Stimulated activated naive CD8-positive, alpha-beta T cell treated with anti-CD3 and anti-CD28 coated beads, Interleukin-15, amount 100 ng/mL, for 72 hours (primary cell): ENCODE data around the gene RAB40C.

ENCODE experiments used
- ATAC-seq: fragments of 150-1000 bp; cut with Tn5 transposase; 2 replicates; pipeline ENCODE4 v1.10.0; 2021; ENCODE audit warnings: mild to moderate bottlenecking, moderate library complexity
- DNase-seq, 2 donors: peaks; one replicate each; pipeline ENCODE4 v3.0.0; 2021 to 2022
- H3K27ac Mint-ChIP-seq, 2 donors: one replicate each; pipeline ENCODE4 v1.8.0; 2022; ENCODE audit warnings: mild to moderate bottlenecking in 2 of 2, mixed read lengths in 2 of 2, moderate library complexity in 2 of 2
- H3K27me3 Mint-ChIP-seq: one replicate; pipeline ENCODE4 v1.8.0; 2022; ENCODE audit warnings: mixed read lengths
- H3K4me1 Mint-ChIP-seq: one replicate; pipeline ENCODE4 v1.8.0; 2022; ENCODE audit warnings: mild to moderate bottlenecking, mixed read lengths
- H3K4me3 Mint-ChIP-seq, 2 donors: one replicate each; pipeline ENCODE4 v1.8.0; 2022; ENCODE audit warnings: mild to moderate bottlenecking in 2 of 2, mixed read lengths in 2 of 2, moderate library complexity in 1 of 2
- H3K9me3 Mint-ChIP-seq, 2 donors: one replicate each; pipeline ENCODE4 v1.8.0; 2022; ENCODE audit warnings: mixed read lengths in 2 of 2

The RAB40C gene

DNA sequence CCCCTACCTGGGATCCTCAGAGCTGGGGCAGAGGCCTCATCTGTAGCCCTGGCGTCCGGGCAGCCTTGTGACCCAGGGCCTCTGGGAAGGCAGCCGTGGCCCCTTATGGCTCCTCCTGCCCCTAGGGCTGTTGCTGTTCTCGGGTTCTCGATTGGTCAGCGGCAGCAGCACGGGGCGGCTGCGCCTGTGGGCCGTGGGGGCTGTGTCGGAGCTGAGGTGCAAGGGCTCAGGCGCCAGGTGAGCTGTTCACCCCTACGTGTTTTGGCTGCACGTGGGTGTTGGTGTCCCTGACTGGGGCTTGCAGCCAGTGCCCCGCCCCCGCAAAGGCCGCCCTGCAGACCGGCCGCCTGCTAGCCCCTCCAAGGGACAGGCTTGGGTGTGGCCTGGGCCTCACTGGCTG, 72.2 kb downstream of the RAB40C start:
- H3K27me3 Mint-ChIP-seq: no peaks in the 10 kb centered on the region
- DNase-seq (no peak), ATAC-seq (no peak)
- no peaks in the 10 kb centered on the region for H3K9me3 Mint-ChIP-seq
- peaks cover 15% of the 10 kb centered on the region for H3K4me1 Mint-ChIP-seq
- no peak overlapping the region for H3K4me3 Mint-ChIP-seq
- H3K27ac Mint-ChIP-seq: no peak overlapping the region

DNA sequence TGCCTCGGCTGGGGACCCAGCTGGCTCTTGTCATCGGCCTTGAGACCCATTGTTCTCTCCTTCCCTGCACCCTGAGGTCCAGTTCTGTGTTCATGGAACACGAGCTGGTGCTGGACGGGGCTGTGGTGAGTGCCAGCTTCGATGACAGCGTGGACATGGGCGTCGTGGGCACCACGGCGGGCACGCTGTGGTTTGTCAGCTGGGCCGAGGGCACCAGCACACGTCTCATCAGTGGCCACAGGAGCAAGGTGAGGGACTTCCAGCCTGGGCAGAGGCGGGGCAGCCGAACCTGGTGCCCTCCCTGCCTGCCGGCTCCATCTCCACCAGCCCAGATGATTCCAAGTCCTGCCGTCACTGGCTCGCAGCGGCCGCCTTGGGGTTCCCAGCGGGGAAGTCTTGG, 72.7 kb downstream of the RAB40C start:
- Mint-ChIP-seq H3K9me3 (no peaks in the 10 kb centered on the region), H3K4me3 (no peak overlapping the region), H3K27ac (peak overlapping the region in 1 of 2 donors; percentile 83), H3K27me3 (no peaks in the 10 kb centered on the region), H3K4me1 (peaks cover 17% of the 10 kb centered on the region)
- DNase-seq (no peak), ATAC-seq (no peak)

DNA sequence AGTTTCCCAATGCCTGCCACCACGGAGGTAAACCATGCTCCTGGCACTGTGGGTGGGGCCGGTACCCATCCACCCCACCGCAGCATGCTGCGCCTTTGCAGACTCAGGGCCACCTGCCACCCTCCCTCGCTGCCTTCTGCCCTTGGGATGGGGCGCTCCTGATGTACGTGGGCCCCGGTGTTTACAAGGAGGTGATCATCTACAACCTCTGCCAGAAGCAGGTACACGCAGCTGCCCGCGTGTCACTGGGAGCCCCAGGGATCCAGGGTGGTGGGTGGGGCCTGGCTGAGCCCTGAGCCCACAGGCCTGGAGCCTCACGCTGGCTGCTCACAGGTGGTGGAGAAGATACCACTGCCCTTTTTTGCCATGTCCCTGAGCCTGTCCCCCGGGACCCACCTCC, 76.7 kb downstream of the RAB40C start:
- Mint-ChIP-seq H3K4me1 (peaks cover 25% of the 10 kb centered on the region), H3K4me3 (no peak overlapping the region), H3K27me3 (no peaks in the 10 kb centered on the region), H3K27ac (no peak overlapping the region), H3K9me3 (no peaks in the 10 kb centered on the region)
- ATAC-seq: no peak
- DNase-seq: no peak

DNA sequence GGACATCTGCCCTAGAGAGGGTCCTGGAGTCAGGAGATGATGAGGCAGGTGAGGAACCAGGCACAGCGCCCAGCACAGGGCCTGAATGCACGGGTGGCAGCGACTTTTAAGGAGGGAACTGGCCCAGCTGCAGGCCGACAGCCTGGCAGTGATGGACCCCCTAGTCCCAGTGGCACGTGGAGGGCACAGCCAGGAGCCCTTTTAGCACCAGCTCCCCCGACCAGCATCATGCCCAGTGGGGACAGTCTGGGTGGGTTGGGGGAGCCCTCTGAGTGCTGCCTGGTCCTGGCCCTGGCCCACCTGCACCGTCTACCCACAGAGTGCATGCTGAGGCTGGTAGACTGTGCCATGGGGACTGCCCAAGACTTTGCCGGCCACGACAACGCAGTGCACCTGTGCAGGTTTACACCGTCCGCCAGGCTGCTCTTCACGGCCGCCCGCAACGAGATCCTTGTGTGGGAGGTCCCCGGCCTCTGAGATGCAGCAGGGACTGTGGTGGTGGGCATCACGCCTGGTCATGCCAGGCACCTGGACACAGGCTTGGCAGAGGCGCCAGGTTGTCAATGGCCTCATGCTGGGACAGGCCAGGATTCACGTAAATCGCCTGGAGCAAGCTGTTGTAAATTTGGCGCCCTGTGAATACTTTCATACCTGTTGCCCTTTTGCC, 77.4 kb downstream of the RAB40C start:
- DNase-seq: no peak
- H3K27me3 Mint-ChIP-seq: no peaks in the 10 kb centered on the region
- no peak for ATAC-seq
- peak overlapping the region; percentile 9 to 94 for H3K4me3 Mint-ChIP-seq
- peaks cover 22% of the 10 kb centered on the region for H3K4me1 Mint-ChIP-seq
- no peaks in the 10 kb centered on the region for H3K9me3 Mint-ChIP-seq
- peak overlapping the region; percentile 83 to 91 for H3K27ac Mint-ChIP-seq

DNA sequence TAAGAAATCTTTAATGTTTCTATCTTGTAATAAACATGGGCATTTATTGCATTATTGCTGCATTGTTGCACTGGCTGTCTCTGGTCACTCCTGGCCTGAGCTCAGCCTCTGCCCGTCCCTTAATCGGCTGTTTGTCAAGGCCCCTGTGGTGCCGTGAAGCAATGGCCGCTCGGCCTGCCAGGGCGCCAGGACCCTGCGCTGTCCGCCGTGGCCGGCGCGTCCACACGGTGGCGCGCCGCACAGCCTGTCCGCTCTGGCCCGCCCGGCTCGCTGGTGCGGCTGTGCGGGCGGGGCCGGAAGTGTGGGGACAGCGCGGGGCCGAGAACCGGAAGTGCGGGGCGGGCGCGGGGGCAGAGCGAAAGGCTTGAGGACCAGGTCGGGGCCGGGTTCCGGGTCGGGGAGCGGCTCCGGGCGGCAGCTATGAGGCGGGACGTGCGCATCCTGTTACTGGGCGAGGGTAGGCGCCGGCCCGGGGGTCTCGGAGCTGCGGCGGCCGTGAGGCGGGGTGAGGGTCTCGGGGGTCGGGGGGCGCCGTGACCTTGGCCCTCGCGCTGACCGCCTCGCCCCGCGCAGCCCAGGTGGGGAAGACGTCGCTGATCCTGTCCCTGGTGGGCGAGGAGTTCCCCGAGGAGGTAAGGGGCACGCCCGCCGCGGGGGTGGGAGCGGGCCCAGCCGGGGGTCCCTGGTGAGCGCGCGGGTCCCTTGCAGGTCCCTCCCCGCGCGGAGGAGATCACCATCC, 78.1 kb downstream of the RAB40C start, which contains the start of gene RHOT2:
Gene RHOT2 (plus strand): TSS at position 353 of the 739 bp plus-strand sequence. CDS start 68 bp downstream, at position 421.
- Mint-ChIP-seq H3K9me3 (no peaks in the 10 kb centered on the region), H3K27me3 (no peaks in the 10 kb centered on the region), H3K4me1 (peaks cover 22% of the 10 kb centered on the region), H3K4me3 (peak within 1 kb of the TSS; percentile 84 to 94), H3K27ac (peak within 1 kb of the TSS; percentile 83 to 96)
- ATAC-seq (peak; percentile 92), DNase-seq (peak; percentile 93 to 95)

DNA sequence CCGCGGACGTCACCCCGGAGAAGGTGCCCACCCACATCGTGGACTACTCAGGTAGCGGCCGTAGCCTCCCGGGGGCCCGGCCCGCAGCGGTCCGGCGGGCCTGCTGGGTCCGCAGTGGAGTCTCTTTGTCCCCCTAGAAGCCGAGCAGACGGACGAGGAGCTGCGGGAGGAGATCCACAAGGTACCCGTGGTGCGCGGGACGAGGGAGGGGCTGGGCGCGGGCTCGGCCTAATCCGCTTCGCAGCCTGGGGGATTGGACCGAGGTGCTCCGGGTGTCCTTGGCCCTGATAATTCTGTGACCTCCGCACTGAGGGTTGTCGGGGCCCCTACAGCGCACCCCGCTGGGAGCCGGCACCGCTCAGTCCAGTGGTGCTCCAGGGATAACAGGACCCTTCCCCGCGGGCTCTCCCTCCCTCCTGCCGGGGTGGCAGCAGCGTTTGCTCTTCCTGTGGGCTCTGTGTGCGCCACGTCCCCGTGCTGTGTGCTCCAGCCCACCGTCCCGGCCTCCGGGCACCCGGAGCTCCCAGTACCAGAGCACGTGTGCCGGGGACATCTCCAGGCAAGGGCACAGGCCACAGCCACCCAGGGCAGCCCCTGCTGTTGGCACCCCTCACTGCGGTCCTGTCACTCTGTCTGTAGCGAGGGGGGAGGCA, 78.8 kb downstream of the RAB40C start:
- Mint-ChIP-seq H3K4me1 (peaks cover 22% of the 10 kb centered on the region), H3K27ac (peak overlapping the region; percentile 19 to 96), H3K4me3 (peak overlapping the region; percentile 84 to 94), H3K9me3 (no peaks in the 10 kb centered on the region), H3K27me3 (no peaks in the 10 kb centered on the region)
- ATAC-seq (peak; percentile 3), DNase-seq (no peak)

DNA sequence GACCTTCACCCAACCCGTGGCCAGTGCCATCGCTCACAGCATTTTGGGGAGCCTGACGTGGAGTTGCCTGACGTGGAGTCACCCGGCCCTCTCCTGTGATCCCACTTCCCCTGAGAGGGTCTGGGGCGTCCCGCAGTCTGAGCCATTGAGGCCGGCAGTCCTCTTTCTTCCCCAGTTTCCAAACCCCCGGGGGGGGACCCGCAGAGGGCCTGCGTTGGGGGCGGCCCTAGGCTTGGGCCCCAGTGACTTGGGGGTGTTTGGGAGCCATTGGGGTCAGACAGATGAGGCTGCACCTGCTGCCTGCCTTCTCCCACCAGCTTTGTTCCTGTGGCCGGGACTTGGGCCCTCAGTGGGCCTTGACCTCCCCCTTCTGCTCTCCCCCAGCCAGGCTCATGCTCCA, 79.8 kb downstream of the RAB40C start:
- Mint-ChIP-seq H3K4me3 (peak overlapping the region; percentile 32 to 94), H3K4me1 (peaks cover 23% of the 10 kb centered on the region), H3K27me3 (peaks cover under 1% of the 10 kb centered on the region), H3K9me3 (no peaks in the 10 kb centered on the region), H3K27ac (peak overlapping the region; percentile 63 to 69)
- ATAC-seq (no peak), DNase-seq (no peak)

DNA sequence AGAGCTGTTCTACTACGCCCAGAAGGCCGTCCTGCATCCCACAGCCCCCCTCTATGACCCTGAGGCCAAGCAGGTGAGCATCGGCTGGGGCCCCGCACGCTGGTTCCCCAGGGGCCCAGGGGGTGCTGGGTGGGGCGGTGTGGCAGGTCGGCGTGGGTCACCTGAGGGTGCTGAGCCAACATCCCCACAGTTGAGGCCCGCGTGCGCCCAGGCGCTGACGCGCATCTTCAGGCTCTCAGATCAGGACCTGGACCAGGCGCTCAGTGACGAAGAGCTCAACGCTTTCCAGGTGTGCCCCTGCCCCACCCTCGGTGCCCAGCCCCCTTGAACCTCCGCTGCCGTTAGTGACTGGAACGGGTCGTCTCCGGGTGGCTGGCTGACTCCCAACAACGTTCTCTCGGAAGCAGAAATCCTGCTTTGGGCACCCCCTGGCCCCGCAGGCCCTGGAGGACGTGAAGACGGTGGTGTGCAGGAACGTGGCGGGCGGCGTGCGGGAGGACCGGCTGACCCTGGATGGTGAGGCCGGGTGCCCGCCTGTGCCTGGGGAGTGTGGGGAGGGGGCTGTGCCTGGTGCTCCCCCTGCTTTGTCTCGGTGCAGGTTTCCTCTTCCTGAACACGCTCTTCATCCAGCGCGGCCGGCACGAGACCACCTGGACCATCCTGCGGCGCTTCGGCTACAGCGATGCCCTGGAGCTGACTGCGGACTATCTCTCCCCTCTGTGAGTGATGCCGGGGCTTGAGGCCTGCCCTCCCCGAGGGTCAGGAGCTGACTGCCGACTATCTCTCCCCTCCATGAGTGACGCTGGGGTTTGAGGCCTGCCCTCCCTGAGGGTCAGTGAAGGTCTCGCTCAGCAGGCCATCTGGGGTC, 80.9 kb downstream of the RAB40C start:
- Mint-ChIP-seq H3K4me1 (peaks cover 31% of the 10 kb centered on the region), H3K4me3 (no peak overlapping the region), H3K27ac (peak overlapping the region in 1 of 2 donors; percentile 63), H3K9me3 (no peaks in the 10 kb centered on the region), H3K27me3 (peaks cover 10% of the 10 kb centered on the region)
- DNase-seq: no peak
- ATAC-seq: no peak

DNA sequence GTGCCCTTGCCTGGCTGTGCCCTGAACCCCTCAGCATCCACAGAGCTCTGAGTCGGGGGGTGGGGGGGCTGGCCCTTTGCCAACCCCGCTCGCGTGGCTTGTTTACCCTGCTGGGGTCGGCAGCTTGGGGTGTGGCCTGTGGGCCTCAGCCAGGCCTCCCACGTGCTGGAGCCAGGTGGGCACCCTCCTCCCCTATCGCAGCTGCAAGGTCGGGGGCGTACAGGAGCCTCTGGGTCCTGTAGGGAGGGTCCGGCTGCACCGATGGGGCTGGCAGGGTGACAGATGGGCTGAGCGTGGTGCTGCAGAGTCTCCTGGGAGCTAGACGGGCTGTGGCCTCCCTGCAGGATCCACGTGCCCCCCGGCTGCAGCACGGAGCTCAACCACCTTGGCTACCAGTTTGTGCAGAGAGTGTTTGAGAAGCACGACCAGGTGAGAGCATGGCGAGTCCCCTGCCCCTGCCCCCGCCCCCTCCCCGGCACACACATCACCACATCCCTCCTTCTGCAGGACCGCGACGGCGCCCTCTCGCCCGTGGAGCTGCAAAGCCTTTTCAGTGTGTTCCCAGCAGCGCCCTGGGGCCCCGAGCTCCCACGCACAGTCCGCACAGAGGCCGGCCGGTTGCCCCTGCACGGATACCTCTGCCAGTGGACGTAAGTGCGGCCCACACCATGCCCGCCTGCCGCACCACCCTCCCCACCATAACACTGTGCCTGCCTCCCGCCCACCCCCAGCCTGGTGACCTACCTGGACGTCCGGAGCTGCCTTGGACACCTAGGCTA, 81.7 kb downstream of the RAB40C start:
- Mint-ChIP-seq H3K27me3 (peaks cover 10% of the 10 kb centered on the region), H3K9me3 (no peaks in the 10 kb centered on the region)

DNA sequence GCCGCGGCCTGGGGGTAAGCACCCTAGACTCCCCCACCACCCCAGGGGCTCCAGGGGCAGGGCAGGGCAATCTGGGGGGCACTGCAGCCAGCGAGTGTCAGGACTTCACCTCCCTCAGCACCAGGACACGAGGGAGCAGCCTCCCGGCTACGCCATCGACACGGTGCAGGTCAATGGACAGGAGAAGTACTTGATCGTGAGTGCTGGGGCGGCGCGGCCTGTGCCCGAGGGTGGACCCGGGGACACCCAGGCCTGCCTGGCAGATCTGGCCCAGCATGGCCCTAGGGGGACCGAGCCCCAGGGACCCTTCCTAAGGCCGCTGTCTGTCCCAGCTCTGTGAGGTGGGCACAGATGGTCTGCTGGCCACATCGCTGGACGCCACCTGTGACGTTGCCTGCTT, 82.5 kb downstream of the RAB40C start:
- ATAC-seq: no peak
- peaks cover 31% of the 10 kb centered on the region for H3K4me1 Mint-ChIP-seq

More for the DNA sequence above, 81.7 kb downstream of the RAB40C start:
- Mint-ChIP-seq H3K4me1 (peaks cover 31% of the 10 kb centered on the region), H3K27ac (no peak overlapping the region), H3K4me3 (no peak overlapping the region)
- ATAC-seq: no peak
- no peak for DNase-seq

DNA sequence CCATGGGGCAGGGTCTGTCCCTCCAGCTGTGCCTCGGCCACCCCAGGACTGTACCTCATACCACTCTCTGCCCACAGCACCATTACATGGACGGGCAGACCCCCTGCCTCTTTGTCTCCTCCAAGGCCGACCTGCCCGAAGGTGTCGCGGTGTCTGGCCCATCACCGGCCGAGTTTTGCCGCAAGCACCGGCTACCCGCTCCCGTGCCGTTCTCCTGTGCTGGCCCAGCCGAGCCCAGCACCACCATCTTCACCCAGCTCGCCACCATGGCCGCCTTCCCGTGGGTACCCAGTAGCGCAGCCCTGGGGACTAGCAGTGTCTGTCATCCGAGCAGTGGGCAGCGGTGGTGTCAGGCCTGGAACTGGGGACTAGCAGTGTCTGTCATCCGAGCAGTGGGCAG, 83.0 kb downstream of the RAB40C start:
- H3K27me3 Mint-ChIP-seq: peaks cover 19% of the 10 kb centered on the region
- no peak overlapping the region for H3K4me3 Mint-ChIP-seq
- H3K27ac Mint-ChIP-seq: no peak overlapping the region
- H3K9me3 Mint-ChIP-seq: no peaks in the 10 kb centered on the region
- no peak for ATAC-seq
- no peak for DNase-seq
- peaks cover 26% of the 10 kb centered on the region for H3K4me1 Mint-ChIP-seq

More for the DNA sequence above, 82.5 kb downstream of the RAB40C start:
- Mint-ChIP-seq H3K4me3 (no peak overlapping the region), H3K27me3 (peaks cover 19% of the 10 kb centered on the region), H3K9me3 (no peaks in the 10 kb centered on the region), H3K27ac (no peak overlapping the region)
- DNase-seq: no peak

DNA sequence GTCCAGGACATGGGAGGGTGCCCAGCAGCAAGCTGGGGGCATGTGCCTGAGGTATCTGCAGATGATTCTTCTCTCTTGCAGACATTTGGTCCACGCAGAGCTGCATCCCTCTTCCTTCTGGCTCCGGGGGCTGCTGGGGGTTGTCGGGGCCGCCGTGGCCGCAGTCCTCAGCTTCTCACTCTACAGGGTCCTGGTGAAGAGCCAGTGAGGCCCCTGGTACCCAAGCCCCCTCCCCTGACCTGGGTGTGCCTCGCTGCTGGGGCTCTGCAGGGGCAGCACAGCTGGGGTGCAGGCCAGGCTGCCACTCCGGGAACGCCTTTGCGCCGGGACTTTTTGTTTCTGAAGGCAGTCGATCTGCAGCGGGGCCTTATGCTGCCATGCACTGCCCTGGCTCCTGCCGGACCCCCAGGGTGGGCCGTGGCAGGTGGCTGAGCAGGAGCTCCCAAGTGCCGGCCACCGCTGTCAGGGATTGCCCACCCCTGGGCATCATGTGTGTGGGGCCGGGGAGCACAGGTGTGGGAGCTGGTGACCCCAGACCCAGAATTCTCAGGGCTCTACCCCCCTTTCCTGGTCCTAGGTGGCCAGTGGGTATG, 83.6 kb downstream of the RAB40C start:
- Mint-ChIP-seq H3K9me3 (no peaks in the 10 kb centered on the region), H3K27me3 (peaks cover 19% of the 10 kb centered on the region), H3K27ac (no peak overlapping the region), H3K4me1 (peaks cover 25% of the 10 kb centered on the region), H3K4me3 (no peak overlapping the region)
- no peak for ATAC-seq
- no peak for DNase-seq

DNA sequence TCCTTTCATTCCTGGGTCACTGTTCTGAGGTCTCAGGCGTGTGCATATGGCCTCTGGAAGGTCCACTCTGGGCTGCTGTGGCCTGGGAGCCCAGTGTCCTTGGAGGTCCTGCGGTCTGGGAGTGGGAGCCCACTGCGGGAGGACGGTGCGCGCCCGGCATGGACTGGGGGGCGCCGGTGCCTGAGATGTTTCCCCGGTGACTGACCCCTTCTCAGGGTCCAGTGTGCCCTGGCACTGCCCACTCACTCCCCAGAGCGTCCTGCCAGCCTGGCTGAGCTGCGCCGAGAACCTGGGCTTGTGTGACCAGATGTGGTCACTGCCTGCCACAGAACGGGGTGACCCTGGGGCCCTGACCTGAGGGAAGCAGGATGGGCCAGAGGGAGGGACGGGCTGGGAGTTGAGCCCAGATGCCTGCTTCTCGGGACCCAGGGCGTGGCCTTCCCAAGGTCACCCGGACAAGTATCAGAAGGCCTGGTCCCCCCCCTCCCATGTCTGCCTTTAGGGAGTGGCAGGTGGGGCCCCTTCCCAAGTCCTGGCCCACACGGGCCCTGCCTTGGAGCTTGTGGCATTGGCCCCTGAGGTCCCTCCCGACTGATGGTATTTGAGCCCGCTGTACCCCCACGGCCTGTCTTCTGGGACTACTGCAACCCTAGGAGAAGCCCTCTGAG, 84.5 kb downstream of the RAB40C start:
- no peak for DNase-seq
- no peak for ATAC-seq
- Mint-ChIP-seq H3K27ac (no peak overlapping the region), H3K9me3 (no peaks in the 10 kb centered on the region), H3K27me3 (peaks cover 19% of the 10 kb centered on the region), H3K4me3 (no peak overlapping the region), H3K4me1 (peaks cover 25% of the 10 kb centered on the region)
